Neural cell (in vitro differentiated cells): Measurements from ENCODE around the gene CPM.

Source experiments
- EP300 ChIP-seq: fragments of 450-650 bp; conservative IDR thresholded peaks from 2 replicates; pipeline ENCODE4 v1.6.1; 2014; ENCODE audit warnings: antibody characterized with exemption, mild to moderate bottlenecking, moderate library complexity; ENCODE audit not compliant: poor library complexity, severe bottlenecking
- EZH2 ChIP-seq: fragments of 200-600, 300-800 bp; shearing (Covaris generic), sonication (generic); IDR thresholded peaks from 2 replicates; pipeline ENCODE4 v1.6.1; 2014; ENCODE audit warnings: antibody characterized with exemption, low read length, borderline replicate concordance, mild to moderate bottlenecking; ENCODE audit not compliant: insufficient read depth, poor library complexity, severe bottlenecking
- POLR2AphosphoS5 ChIP-seq: IDR thresholded peaks from 2 replicates; pipeline ENCODE4 v1.6.1; 2012
- RAD21 ChIP-seq: fragments of 450-650 bp; conservative IDR thresholded peaks from 2 replicates; pipeline ENCODE4 v1.6.1; 2014; ENCODE audit warnings: antibody characterized with exemption, mild to moderate bottlenecking, moderate library complexity
- SMC3 ChIP-seq: fragments of 450-650 bp; conservative IDR thresholded peaks from 2 replicates; pipeline ENCODE4 v1.6.1; 2014; ENCODE audit warnings: antibody characterized with exemption, mild to moderate bottlenecking, moderate library complexity; ENCODE audit not compliant: poor library complexity
- TAF1 ChIP-seq: IDR thresholded peaks from 2 replicates; pipeline ENCODE4 v1.6.1; 2012; ENCODE audit warnings: low read depth
- TF ChIP-seq, protein P1 (sequence below): fragments of 450-650 bp; IDR thresholded peaks from 2 replicates; pipeline ENCODE4 v1.5.1; 2014; ENCODE audit warnings: antibody characterized with exemption, mild to moderate bottlenecking, moderate library complexity; ENCODE audit not compliant: poor library complexity, severe bottlenecking
- TF ChIP-seq, protein P2 (sequence below): IDR thresholded peaks from 2 replicates; pipeline ENCODE4 v1.6.1; 2012; ENCODE audit warnings: borderline replicate concordance

- no peak for TF ChIP-seq EP300
- no peak for TF ChIP-seq POLR2AphosphoS5
- TF ChIP-seq, protein P1, sequence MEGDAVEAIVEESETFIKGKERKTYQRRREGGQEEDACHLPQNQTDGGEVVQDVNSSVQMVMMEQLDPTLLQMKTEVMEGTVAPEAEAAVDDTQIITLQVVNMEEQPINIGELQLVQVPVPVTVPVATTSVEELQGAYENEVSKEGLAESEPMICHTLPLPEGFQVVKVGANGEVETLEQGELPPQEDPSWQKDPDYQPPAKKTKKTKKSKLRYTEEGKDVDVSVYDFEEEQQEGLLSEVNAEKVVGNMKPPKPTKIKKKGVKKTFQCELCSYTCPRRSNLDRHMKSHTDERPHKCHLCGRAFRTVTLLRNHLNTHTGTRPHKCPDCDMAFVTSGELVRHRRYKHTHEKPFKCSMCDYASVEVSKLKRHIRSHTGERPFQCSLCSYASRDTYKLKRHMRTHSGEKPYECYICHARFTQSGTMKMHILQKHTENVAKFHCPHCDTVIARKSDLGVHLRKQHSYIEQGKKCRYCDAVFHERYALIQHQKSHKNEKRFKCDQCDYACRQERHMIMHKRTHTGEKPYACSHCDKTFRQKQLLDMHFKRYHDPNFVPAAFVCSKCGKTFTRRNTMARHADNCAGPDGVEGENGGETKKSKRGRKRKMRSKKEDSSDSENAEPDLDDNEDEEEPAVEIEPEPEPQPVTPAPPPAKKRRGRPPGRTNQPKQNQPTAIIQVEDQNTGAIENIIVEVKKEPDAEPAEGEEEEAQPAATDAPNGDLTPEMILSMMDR = no peak
- TF ChIP-seq SMC3 = no peak
- no peak for TF ChIP-seq EZH2
- no peak for TF ChIP-seq RAD21
- TF ChIP-seq, protein P2, sequence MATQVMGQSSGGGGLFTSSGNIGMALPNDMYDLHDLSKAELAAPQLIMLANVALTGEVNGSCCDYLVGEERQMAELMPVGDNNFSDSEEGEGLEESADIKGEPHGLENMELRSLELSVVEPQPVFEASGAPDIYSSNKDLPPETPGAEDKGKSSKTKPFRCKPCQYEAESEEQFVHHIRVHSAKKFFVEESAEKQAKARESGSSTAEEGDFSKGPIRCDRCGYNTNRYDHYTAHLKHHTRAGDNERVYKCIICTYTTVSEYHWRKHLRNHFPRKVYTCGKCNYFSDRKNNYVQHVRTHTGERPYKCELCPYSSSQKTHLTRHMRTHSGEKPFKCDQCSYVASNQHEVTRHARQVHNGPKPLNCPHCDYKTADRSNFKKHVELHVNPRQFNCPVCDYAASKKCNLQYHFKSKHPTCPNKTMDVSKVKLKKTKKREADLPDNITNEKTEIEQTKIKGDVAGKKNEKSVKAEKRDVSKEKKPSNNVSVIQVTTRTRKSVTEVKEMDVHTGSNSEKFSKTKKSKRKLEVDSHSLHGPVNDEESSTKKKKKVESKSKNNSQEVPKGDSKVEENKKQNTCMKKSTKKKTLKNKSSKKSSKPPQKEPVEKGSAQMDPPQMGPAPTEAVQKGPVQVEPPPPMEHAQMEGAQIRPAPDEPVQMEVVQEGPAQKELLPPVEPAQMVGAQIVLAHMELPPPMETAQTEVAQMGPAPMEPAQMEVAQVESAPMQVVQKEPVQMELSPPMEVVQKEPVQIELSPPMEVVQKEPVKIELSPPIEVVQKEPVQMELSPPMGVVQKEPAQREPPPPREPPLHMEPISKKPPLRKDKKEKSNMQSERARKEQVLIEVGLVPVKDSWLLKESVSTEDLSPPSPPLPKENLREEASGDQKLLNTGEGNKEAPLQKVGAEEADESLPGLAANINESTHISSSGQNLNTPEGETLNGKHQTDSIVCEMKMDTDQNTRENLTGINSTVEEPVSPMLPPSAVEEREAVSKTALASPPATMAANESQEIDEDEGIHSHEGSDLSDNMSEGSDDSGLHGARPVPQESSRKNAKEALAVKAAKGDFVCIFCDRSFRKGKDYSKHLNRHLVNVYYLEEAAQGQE = no peak
- no peak for TF ChIP-seq TAF1
These were observed 10.9 kb upstream of the CPM start for GRCh38 chr12:68943848-68944247.
